Liver (tissue), 9 donors: ENCODE data around the gene PABPN1L. TPM values are rescaled to one million over a fixed set of nuclear protein-coding genes. Genes with fewer than 3 reads are reported as not detected.

Source experiments
- DNase-seq: peaks from one replicate; pipeline ENCODE4 v3.0.0-alpha.2; 2017; ENCODE audit warnings: low spot score
- H3K27ac ChIP-seq, 2 donors: one replicate each; pipeline ENCODE4 v1.7.0; 2013; ENCODE audit warnings: inconsistent platforms in 2 of 2, low read length in 2 of 2, control low read depth in 1 of 2, low read depth in 1 of 2, mild to moderate bottlenecking in 1 of 2
- H3K27me3 ChIP-seq, 4 donors: one replicate each; pipeline versions ENCODE4 v1.6.1 to v1.7.0; 2013; ENCODE audit warnings: low read length in 3 of 4, inconsistent platforms in 1 of 4, mild to moderate bottlenecking in 1 of 4, moderate library complexity in 1 of 4; ENCODE audit not compliant: control insufficient read depth in 4 of 4, insufficient read depth in 4 of 4
- H3K36me3 ChIP-seq, 4 donors: one replicate each; pipeline versions ENCODE4 v1.6.1 to v1.7.0; 2013; ENCODE audit warnings: low read length in 3 of 4, mild to moderate bottlenecking in 3 of 4, low read depth in 1 of 4, moderate library complexity in 1 of 4; ENCODE audit not compliant: control insufficient read depth in 4 of 4, insufficient read depth in 3 of 4
- H3K4me1 ChIP-seq, 4 donors: one replicate each; pipeline versions ENCODE4 v1.6.1 to v1.7.0; 2013; ENCODE audit warnings: low read length in 3 of 4, mild to moderate bottlenecking in 3 of 4, moderate library complexity in 1 of 4; ENCODE audit not compliant: control insufficient read depth in 4 of 4, insufficient read depth in 4 of 4
- H3K4me3 ChIP-seq, 3 donors: one replicate each; pipeline versions ENCODE4 v1.6.1 to v1.7.0; 2013; ENCODE audit warnings: low read length in 3 of 3, control low read depth in 1 of 3, low read depth in 1 of 3, mild to moderate bottlenecking in 1 of 3
- H3K9ac ChIP-seq, 2 donors: one replicate each; pipeline ENCODE4 v1.7.0; 2013; ENCODE audit warnings: low read length in 2 of 2, mild to moderate bottlenecking in 2 of 2, moderate library complexity in 2 of 2, control low read depth in 1 of 2, low read depth in 1 of 2
- H3K9me3 ChIP-seq, 4 donors: one replicate each; pipeline versions ENCODE4 v1.6.1 to v1.7.0; 2013; ENCODE audit warnings: low read length in 3 of 4; ENCODE audit not compliant: control insufficient read depth in 4 of 4
- ATF3 ChIP-seq: IDR thresholded peaks from 2 replicates; pipeline ENCODE4 v1.6.1; 2016; ENCODE audit warnings: antibody characterized with exemption
- CTCF ChIP-seq: fragments of 150-350 bp; IDR thresholded peaks from 2 replicates; pipeline ENCODE4 v1.5.1; 2017; ENCODE audit warnings: improper control_type of control experiment, low read depth, low read length; ENCODE audit not compliant: missing input control
- EGR1 ChIP-seq, 2 donors: IDR thresholded peaks; 2 replicates each; pipeline ENCODE4 v1.6.1; 2016 to 2018; ENCODE audit warnings: antibody characterized with exemption in 2 of 2, low read depth in 2 of 2
- FOXA1 ChIP-seq: IDR thresholded peaks from 2 replicates; pipeline ENCODE4 v1.6.1; 2016; ENCODE audit warnings: antibody characterized with exemption
- FOXA2 ChIP-seq: IDR thresholded peaks from 2 replicates; pipeline ENCODE4 v1.6.1; 2016; ENCODE audit warnings: antibody characterized with exemption
- GABPA ChIP-seq, 2 donors: IDR thresholded peaks in 1 of 2; conservative IDR thresholded peaks in 1 of 2; 2 replicates each; pipeline ENCODE4 v1.6.1; 2016; ENCODE audit warnings: antibody characterized with exemption in 2 of 2, mild to moderate bottlenecking in 1 of 2, moderate library complexity in 1 of 2
- HNF4A ChIP-seq, 2 donors: conservative IDR thresholded peaks; 2 replicates each; pipeline ENCODE4 v1.6.1; 2016; ENCODE audit warnings: antibody characterized with exemption in 2 of 2, mild to moderate bottlenecking in 2 of 2
- HNF4G ChIP-seq: IDR thresholded peaks from 2 replicates; pipeline ENCODE4 v1.6.1; 2016; ENCODE audit warnings: antibody characterized with exemption
- JUND ChIP-seq, 2 donors: IDR thresholded peaks; 2 replicates each; pipeline ENCODE4 v1.6.1; 2016; ENCODE audit warnings: antibody characterized with exemption in 2 of 2
- MAX ChIP-seq: IDR thresholded peaks from 2 replicates; pipeline ENCODE4 v1.6.1; 2016; ENCODE audit warnings: antibody characterized with exemption
- NR2F2 ChIP-seq: IDR thresholded peaks from 2 replicates; pipeline ENCODE4 v1.6.1; 2016; ENCODE audit warnings: antibody characterized with exemption
- RAD21 ChIP-seq, 2 donors: IDR thresholded peaks; 2 replicates each; pipeline ENCODE4 v1.6.1; 2016; ENCODE audit warnings: antibody characterized with exemption in 2 of 2, mild to moderate bottlenecking in 2 of 2
- REST ChIP-seq: IDR thresholded peaks from 2 replicates; pipeline ENCODE4 v1.6.1; 2016; ENCODE audit warnings: antibody characterized with exemption, mild to moderate bottlenecking
- RXRA ChIP-seq, 2 donors: IDR thresholded peaks; 2 replicates each; pipeline ENCODE4 v1.6.1; 2017 to 2018; ENCODE audit warnings: antibody characterized with exemption in 2 of 2, mild to moderate bottlenecking in 1 of 2
- SP1 ChIP-seq: IDR thresholded peaks from 2 replicates; pipeline ENCODE4 v1.6.1; 2018; ENCODE audit warnings: antibody characterized with exemption, mild to moderate bottlenecking
- TAF1 ChIP-seq: conservative IDR thresholded peaks from 2 replicates; pipeline ENCODE4 v1.6.1; 2016; ENCODE audit warnings: antibody characterized with exemption, mild to moderate bottlenecking
- YY1 ChIP-seq: IDR thresholded peaks from 2 replicates; pipeline ENCODE4 v1.6.1; 2016; ENCODE audit warnings: antibody characterized with exemption, mild to moderate bottlenecking
- ZBTB33 ChIP-seq: IDR thresholded peaks from 2 replicates; pipeline ENCODE4 v1.6.1; 2016; ENCODE audit warnings: antibody characterized with exemption
- WGBS: extraction: QIAGEN DNeasy Blood & Tissue Kit; methylation state at CpG from one replicate; pipeline ENCODE4 v1.1.7; 2013; 5-methylcytosine and 5-hydroxymethylcytosine counted together
- polyA plus RNA-seq, 2 donors: library from polyadenylated mRNA; stranded (reverse) in 1 of 2; unstranded in 1 of 2; fragments of 200-250 nt in 1 of 2; fragments of >200 nt in 1 of 2; fragmentation: Nextera tagmentation in 1 of 2; extraction: Ambion mirVana in 1 of 2; gene quantifications; one replicate each; pipeline versions ENCODE4 v1.2.1 to v1.2.3, GENCODE V29; 2013 to 2015
- total RNA-seq, 2 donors: library from RNA; depleted of rRNA; stranded (reverse); fragments of >200 nt; gene quantifications; one replicate each; pipeline ENCODE4 v1.2.3, GENCODE V29; 2014
- donor health status: healthy.
- donor health status: healthy.
- donor health status: healthy.
- donor health status: healthy.
- donor health status: healthy.

PABPN1L gene
- total and polyA plus RNA-seq, 4 donors = 0.09 TPM; not detected in 3

- TF ChIP-seq YY1 (no peak), SP1 (no peak), FOXA1 (no peak), FOXA2 (no peak), RXRA (IDR thresholded peaks at IDR 0.05) (no peak)
Observed at GRCh38 chr16:88901718-88902337, 35.4 kb upstream of the PABPN1L start (continued).

- H3K36me3 ChIP-seq = no peaks in the 10 kb centered on the region
- no peaks in the 10 kb centered on the region for H3K9me3 ChIP-seq
- H3K4me1 ChIP-seq = no peaks in the 10 kb centered on the region
- H3K27ac ChIP-seq = no peak overlapping the region
- WGBS = 89% methylated on average over 12 of the region's 12 CpGs
- H3K27me3 ChIP-seq = no peaks in the 10 kb centered on the region
- TF ChIP-seq HNF4G = no peak
- TF ChIP-seq MAX = no peak
- no peak for TF ChIP-seq FOXA2
- no peak for TF ChIP-seq FOXA1
- TF ChIP-seq TAF1 = no peak
- TF ChIP-seq YY1 = no peak
- no peak for TF ChIP-seq CTCF
- TF ChIP-seq REST = no peak
- no peak for TF ChIP-seq GABPA (IDR thresholded peaks at IDR 0.05 in 1 of 2, conservative IDR thresholded peaks at IDR 0.05 in 1 of 2)
- no peak for TF ChIP-seq NR2F2
- TF ChIP-seq ZBTB33 = no peak
- TF ChIP-seq RAD21 (IDR thresholded peaks at IDR 0.05) = no peak
- TF ChIP-seq JUND (IDR thresholded peaks at IDR 0.05) = no peak
- no peak for TF ChIP-seq ATF3
- TF ChIP-seq SP1 = no peak
- TF ChIP-seq EGR1 (IDR thresholded peaks at IDR 0.05; ENCODE audit: low read depth in 2 of 2) = no peak
- no peak for TF ChIP-seq RXRA (IDR thresholded peaks at IDR 0.05)
- TF ChIP-seq HNF4A (conservative IDR thresholded peaks at IDR 0.05) = no peak
- H3K4me3 ChIP-seq = no peak overlapping the region
- DNase-seq = no peak
- no peak overlapping the region for H3K9ac ChIP-seq
Observed at GRCh38 chr16:88900662-88901052, 34.2 kb upstream of the PABPN1L start.
